ENCODE results near the gene IGSF22.

Gene IGSF22

GRCh38 chr11:18770479-18771125 is 44.6 kb upstream of the IGSF22 start:
- ChIA-PET POLR2A (no interaction called here), CTCF (interaction anchor here (1.5 kb wide), 1 partner anchor 9 kb away, joined by 3 read pairs; no protein-coding TSS in a partner anchor)
- no peak overlapping the region for H3K4me3 ChIP-seq (ENCODE audit: low read depth, low read length)
- TF ChIP-seq, protein P1, sequence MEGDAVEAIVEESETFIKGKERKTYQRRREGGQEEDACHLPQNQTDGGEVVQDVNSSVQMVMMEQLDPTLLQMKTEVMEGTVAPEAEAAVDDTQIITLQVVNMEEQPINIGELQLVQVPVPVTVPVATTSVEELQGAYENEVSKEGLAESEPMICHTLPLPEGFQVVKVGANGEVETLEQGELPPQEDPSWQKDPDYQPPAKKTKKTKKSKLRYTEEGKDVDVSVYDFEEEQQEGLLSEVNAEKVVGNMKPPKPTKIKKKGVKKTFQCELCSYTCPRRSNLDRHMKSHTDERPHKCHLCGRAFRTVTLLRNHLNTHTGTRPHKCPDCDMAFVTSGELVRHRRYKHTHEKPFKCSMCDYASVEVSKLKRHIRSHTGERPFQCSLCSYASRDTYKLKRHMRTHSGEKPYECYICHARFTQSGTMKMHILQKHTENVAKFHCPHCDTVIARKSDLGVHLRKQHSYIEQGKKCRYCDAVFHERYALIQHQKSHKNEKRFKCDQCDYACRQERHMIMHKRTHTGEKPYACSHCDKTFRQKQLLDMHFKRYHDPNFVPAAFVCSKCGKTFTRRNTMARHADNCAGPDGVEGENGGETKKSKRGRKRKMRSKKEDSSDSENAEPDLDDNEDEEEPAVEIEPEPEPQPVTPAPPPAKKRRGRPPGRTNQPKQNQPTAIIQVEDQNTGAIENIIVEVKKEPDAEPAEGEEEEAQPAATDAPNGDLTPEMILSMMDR (IDR thresholded peaks at IDR 0.05; ENCODE audit: insufficient read depth, low read length, missing control alignments) = no peak
- no peak for DNase-seq (ENCODE audit: low read depth, low spot score)

- POLR2A ChIA-PET = no interaction called here
- no peak overlapping the region for H3K4me3 ChIP-seq (ENCODE audit: low read depth, low read length)
- DNase-seq (ENCODE audit: low read depth, low spot score) = no peak
- CTCF ChIA-PET = interaction anchor here (1.4 to 1.5 kb wide), 2 partner anchors 10 to 48 kb away, joined by 3 to 4 read pairs; no protein-coding TSS in a partner anchor
- TF ChIP-seq, protein P1 (IDR thresholded peaks at IDR 0.05; ENCODE audit: insufficient read depth, low read length, missing control alignments) = no peak
These were observed 43.9 kb upstream of the IGSF22 start for GRCh38 chr11:18769802-18770456.

DNA sequence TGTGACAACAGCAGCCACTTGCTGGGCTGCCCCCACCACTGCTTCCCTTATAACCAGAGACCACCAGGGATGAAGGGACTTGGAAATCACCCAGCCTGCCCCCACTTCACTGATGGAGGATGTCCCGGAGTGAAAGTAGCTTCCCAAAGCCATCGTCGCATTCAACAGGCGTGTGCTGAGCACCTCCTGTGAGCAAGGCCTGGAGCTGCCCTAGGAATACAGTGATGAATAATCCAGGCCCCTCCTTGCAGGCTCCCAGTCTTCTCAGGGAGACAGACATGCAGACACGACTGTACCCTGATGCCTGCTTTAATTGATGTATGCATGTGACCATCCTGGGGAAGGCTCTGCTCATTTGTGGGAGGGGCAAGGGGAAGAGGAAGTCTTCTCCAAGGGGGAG is 43.0 kb upstream of the IGSF22 start:
- TF ChIP-seq, protein P1 (IDR thresholded peaks at IDR 0.05; ENCODE audit: insufficient read depth, low read length, missing control alignments) = no peak
- no peak for DNase-seq (ENCODE audit: low read depth, low spot score)
- H3K4me3 ChIP-seq (ENCODE audit: low read depth, low read length) = no peak overlapping the region
- CTCF ChIA-PET = interaction anchor here (0.6 to 1.6 kb wide), 5 partner anchors 9 to 47 kb away, joined by 3 to 7 read pairs (median 4); no protein-coding TSS in a partner anchor
- POLR2A ChIA-PET = no interaction called here

- DNase-seq (ENCODE audit: low read depth, low spot score) = no peak
- TF ChIP-seq, protein P1 (IDR thresholded peaks at IDR 0.05; ENCODE audit: insufficient read depth, low read length, missing control alignments) = no peak
- H3K4me3 ChIP-seq (ENCODE audit: low read depth, low read length) = no peak overlapping the region
These were observed 42.5 kb upstream of the IGSF22 start for GRCh38 chr11:18768472-18768901.

GRCh38 chr11:18766015-18766414 is 40.0 kb upstream of the IGSF22 start:
- DNase-seq (ENCODE audit: low read depth, low spot score) = no peak
- CTCF ChIA-PET = interaction anchor here (1.0 to 5.1 kb wide), 5 partner anchors 10 to 45 kb away, joined by 3 to 67 read pairs (median 10); no protein-coding TSS in a partner anchor
- H3K4me3 ChIP-seq (ENCODE audit: low read depth, low read length) = no peak overlapping the region
- TF ChIP-seq, protein P1 (IDR thresholded peaks at IDR 0.05; ENCODE audit: insufficient read depth, low read length, missing control alignments) = no peak
- POLR2A ChIA-PET = no interaction called here

More at GRCh38 chr11:18768472-18768901, 42.5 kb upstream of the IGSF22 start:
- CTCF ChIA-PET = interaction anchor here (1.4 to 1.6 kb wide), 4 partner anchors 8 to 46 kb away, joined by 3 to 7 read pairs (median 4); no protein-coding TSS in a partner anchor
- POLR2A ChIA-PET = no interaction called here

- TF ChIP-seq, protein P1 (IDR thresholded peaks at IDR 0.05; ENCODE audit: insufficient read depth, low read length, missing control alignments) = no peak
- CTCF ChIA-PET = interaction anchor here (1.4 to 5.1 kb wide), 5 partner anchors 10 to 44 kb away, joined by 3 to 67 read pairs (median 10); no protein-coding TSS in a partner anchor
- POLR2A ChIA-PET = no interaction called here
These were observed 39.6 kb upstream of the IGSF22 start for GRCh38 chr11:18765554-18765953.

More at GRCh38 chr11:18765554-18765953, 39.6 kb upstream of the IGSF22 start:
- no peak for DNase-seq (ENCODE audit: low read depth, low spot score)
- no peak overlapping the region for H3K4me3 ChIP-seq (ENCODE audit: low read depth, low read length)
